ENCODE data around the gene WDFY2. TPM values are rescaled to one million over a fixed set of nuclear protein-coding genes. Genes with fewer than 3 reads are reported as not detected.

The WDFY2 gene
- total RNA-seq, 1 experiment from 2014 or later = 14.1 TPM

DNA sequence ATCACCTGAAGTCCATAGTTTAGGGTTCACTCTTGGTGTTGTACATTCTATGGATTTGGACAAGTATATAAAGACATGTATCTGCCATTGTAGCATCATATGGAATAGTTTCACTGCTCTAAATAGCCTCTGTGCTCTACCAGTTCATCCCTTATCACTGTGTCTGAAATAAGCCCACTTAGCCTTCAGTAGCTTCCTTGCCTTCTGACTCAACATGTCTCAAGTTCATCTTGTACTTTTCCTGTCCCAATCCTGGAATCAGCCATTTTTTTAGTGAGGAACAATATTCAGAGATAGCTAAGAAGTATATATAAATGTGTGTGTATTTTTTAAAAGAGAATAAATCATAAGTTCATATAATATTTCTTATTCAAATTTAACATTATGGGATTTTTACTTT is 140.5 kb downstream of the WDFY2 start:
- ChIA-PET POLR2A (ENCODE audit: unreplicated experiment) (no interaction called here), CTCF (no interaction called here)
- intact Hi-C loops (cut with micrococcal nuclease; ENCODE audit: unreplicated experiment) = no loop called here
- H3F3A ChIP-seq (ENCODE audit: insufficient read depth, low read depth) = no peaks in the 10 kb centered on the region
- H4K20me1 ChIP-seq (ENCODE audit: insufficient read depth) = no peaks in the 10 kb centered on the region
- H3K4me2 ChIP-seq = no peak overlapping the region
- no TSS peak for BruUV-seq (replicated peaks)
- H3K79me2 ChIP-seq (ENCODE audit: low read depth) = no peaks in the 10 kb centered on the region
- no peak for DNase-seq
- TF ChIP-seq, protein P1, sequence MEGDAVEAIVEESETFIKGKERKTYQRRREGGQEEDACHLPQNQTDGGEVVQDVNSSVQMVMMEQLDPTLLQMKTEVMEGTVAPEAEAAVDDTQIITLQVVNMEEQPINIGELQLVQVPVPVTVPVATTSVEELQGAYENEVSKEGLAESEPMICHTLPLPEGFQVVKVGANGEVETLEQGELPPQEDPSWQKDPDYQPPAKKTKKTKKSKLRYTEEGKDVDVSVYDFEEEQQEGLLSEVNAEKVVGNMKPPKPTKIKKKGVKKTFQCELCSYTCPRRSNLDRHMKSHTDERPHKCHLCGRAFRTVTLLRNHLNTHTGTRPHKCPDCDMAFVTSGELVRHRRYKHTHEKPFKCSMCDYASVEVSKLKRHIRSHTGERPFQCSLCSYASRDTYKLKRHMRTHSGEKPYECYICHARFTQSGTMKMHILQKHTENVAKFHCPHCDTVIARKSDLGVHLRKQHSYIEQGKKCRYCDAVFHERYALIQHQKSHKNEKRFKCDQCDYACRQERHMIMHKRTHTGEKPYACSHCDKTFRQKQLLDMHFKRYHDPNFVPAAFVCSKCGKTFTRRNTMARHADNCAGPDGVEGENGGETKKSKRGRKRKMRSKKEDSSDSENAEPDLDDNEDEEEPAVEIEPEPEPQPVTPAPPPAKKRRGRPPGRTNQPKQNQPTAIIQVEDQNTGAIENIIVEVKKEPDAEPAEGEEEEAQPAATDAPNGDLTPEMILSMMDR (conservative IDR thresholded peaks at IDR 0.05) = no peak
- no peak for TF ChIP-seq EZH2 (IDR thresholded peaks at IDR 0.05; ENCODE audit: low read depth)
- H3K4me1 ChIP-seq (replicated peaks; ENCODE audit: insufficient read depth) = peaks cover 3% of the 10 kb centered on the region
- H3K9me2 ChIP-seq (ENCODE audit: insufficient read depth) = no peaks in the 10 kb centered on the region
- no peak overlapping the region for H3K27ac ChIP-seq
- H3K9me3 ChIP-seq (ENCODE audit: insufficient read depth, low read depth) = no peaks in the 10 kb centered on the region
- H2AFZ ChIP-seq = no peak overlapping the region
- H3K36me3 ChIP-seq (ENCODE audit: low read depth) = no peaks in the 10 kb centered on the region
- H3K4me3 ChIP-seq = no peak overlapping the region
- H3K27me3 ChIP-seq (ENCODE audit: insufficient read depth, low read depth) = no peaks in the 10 kb centered on the region

DNA sequence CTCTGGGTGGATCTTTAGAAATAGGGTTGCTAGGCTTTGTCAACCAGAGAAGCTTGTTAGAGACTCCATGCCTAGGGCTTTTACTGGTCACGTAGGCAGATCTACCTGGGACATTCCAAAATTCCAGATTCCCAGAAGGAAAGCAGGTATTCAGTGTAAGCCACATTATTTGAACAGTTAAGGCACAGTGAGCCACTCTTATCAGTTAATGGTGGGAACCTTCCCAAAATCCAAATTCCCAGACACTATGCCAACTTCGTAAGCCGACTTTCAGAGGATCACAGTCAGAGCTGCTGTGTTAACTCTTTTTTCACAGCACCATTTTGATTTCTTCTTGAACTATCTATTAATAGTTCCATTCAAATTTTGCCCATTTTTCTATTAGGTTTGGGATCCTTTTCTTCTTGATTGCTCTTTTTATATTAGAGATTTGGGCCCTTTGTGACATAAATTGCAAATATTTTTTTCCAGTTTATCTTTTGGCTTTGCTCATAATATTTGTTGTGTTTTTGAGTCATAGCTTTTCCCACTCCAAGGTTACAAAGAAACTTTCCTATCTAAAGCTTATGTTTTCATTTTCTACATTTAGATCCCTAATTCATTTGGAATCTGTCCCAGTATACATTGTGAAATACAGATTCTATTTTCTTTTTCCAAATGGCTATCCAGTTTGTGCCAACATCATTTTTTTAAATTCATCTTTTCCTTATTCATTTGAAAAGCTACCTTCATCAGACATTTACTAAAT is 142.4 kb downstream of the WDFY2 start:
- H3K9me3 ChIP-seq (ENCODE audit: insufficient read depth, low read depth) = no peaks in the 10 kb centered on the region
- H3K27me3 ChIP-seq (ENCODE audit: insufficient read depth, low read depth) = no peaks in the 10 kb centered on the region
- no peak overlapping the region for H3K4me3 ChIP-seq
- H3F3A ChIP-seq (ENCODE audit: insufficient read depth, low read depth) = no peaks in the 10 kb centered on the region
- no peak overlapping the region for H3K27ac ChIP-seq
- ChIA-PET CTCF (interaction anchor here (0.7 kb wide), 1 partner anchor 292 kb away, joined by 4 read pairs; no protein-coding TSS in a partner anchor), POLR2A (ENCODE audit: unreplicated experiment) (interaction anchor here (0.6 kb wide), 1 partner anchor 77 kb away, joined by 3 read pairs; no protein-coding TSS in a partner anchor)
- H2AFZ ChIP-seq = no peak overlapping the region
- BruUV-seq (replicated peaks) = no TSS peak
- TF ChIP-seq EZH2 (IDR thresholded peaks at IDR 0.05; ENCODE audit: low read depth) = no peak
- TF ChIP-seq, protein P1 (conservative IDR thresholded peaks at IDR 0.05) = no peak
- no peaks in the 10 kb centered on the region for H4K20me1 ChIP-seq (ENCODE audit: insufficient read depth)
- H3K4me2 ChIP-seq = no peak overlapping the region
- no peaks in the 10 kb centered on the region for H3K36me3 ChIP-seq (ENCODE audit: low read depth)
- no peaks in the 10 kb centered on the region for H3K9me2 ChIP-seq (ENCODE audit: insufficient read depth)
- no peaks in the 10 kb centered on the region for H3K79me2 ChIP-seq (ENCODE audit: low read depth)
- H3K4me1 ChIP-seq (replicated peaks; ENCODE audit: insufficient read depth) = peaks cover 10% of the 10 kb centered on the region
- intact Hi-C loops (cut with micrococcal nuclease; ENCODE audit: unreplicated experiment) = no loop called here
- DNase-seq = no peak

DNA sequence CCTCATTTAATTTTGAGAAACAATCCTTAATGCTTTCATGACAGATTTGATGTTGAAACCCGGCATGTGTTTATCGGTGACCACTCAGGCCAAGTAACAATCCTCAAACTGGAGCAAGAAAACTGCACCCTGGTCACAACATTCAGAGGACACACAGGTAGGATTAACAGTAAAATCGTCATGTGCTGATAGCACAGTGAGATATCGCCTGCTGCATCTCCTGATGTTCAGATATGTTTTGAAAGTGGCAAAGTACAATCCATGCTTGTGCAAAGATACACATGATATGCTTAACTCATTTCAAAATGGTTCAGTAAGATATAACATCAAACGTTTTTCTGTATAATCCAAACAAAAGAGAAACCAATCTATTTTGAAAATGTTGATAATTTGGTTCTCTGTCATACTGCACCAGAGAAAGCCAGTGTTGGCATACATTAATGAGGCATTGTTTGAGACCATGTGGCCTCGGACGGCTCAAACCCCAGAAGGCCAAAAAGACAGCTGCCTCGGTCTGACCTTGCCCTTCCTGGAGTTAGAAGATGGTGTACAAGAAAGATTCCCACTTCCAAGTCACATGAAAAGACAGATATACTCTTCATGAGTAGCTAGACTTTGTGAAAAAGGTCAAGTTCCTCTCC is 143.5 kb downstream of the WDFY2 start:
- H3K9me2 ChIP-seq (ENCODE audit: insufficient read depth) = no peaks in the 10 kb centered on the region
- H3K4me3 ChIP-seq = no peak overlapping the region
- BruUV-seq (replicated peaks) = no TSS peak
- H3K27me3 ChIP-seq (ENCODE audit: insufficient read depth, low read depth) = no peaks in the 10 kb centered on the region
- DNase-seq = no peak
- H4K20me1 ChIP-seq (ENCODE audit: insufficient read depth) = no peaks in the 10 kb centered on the region
- H3K4me2 ChIP-seq = no peak overlapping the region
- H3K79me2 ChIP-seq (ENCODE audit: low read depth) = no peaks in the 10 kb centered on the region
- no peaks in the 10 kb centered on the region for H3K9me3 ChIP-seq (ENCODE audit: insufficient read depth, low read depth)
- no peaks in the 10 kb centered on the region for H3K36me3 ChIP-seq (ENCODE audit: low read depth)
- ChIA-PET CTCF (no interaction called here), POLR2A (ENCODE audit: unreplicated experiment) (no interaction called here)
- no peak overlapping the region for H3K27ac ChIP-seq
- intact Hi-C loops (cut with micrococcal nuclease; ENCODE audit: unreplicated experiment) = no loop called here
- H3F3A ChIP-seq (ENCODE audit: insufficient read depth, low read depth) = no peaks in the 10 kb centered on the region
- H3K4me1 ChIP-seq (replicated peaks; ENCODE audit: insufficient read depth) = peaks cover 10% of the 10 kb centered on the region
- H2AFZ ChIP-seq = no peak overlapping the region
- no peak for TF ChIP-seq EZH2 (IDR thresholded peaks at IDR 0.05; ENCODE audit: low read depth)
- TF ChIP-seq, protein P1 (conservative IDR thresholded peaks at IDR 0.05) = no peak

Measured in PC-9 (cell line).